ENCODE measurements around the gene PTK6. TPM values are rescaled to one million over a fixed set of nuclear protein-coding genes. Genes with fewer than 3 reads are reported as not detected.

Gene PTK6
- total and polyA plus RNA-seq, 4 donors: 0.06 to 2.1 (median 1.1) TPM; not detected in 1

GRCh38 chr20:63490416-63490815 lies 46.8 kb downstream of the PTK6 start:
- no peak overlapping the region for H3K4me3 ChIP-seq (ENCODE audit: low read depth, low read length)
- peaks cover 11% of the 10 kb centered on the region for H3K27me3 ChIP-seq (ENCODE audit: control insufficient read depth, insufficient read depth, low read length)
- no peak overlapping the region for H3K27ac ChIP-seq (ENCODE audit: low read depth, low read length)
- H3K4me1 ChIP-seq (ENCODE audit: control insufficient read depth, insufficient read depth, low read length): peaks cover 12% of the 10 kb centered on the region
- H3K36me3 ChIP-seq (ENCODE audit: control insufficient read depth, insufficient read depth, low read length): peaks cover 82% of the 10 kb centered on the region
- 86% methylated on average over 24 of the region's 24 CpGs for WGBS (ENCODE audit: insufficient coverage)
- no peak for DNase-seq (ENCODE audit: low read depth in 4 of 6, low spot score in 6 of 6)
- no peaks in the 10 kb centered on the region for H3K9me3 ChIP-seq (ENCODE audit: control insufficient read depth, insufficient read depth, low read length)

GRCh38 chr20:63488315-63489251 lies 48.6 kb downstream of the PTK6 start:
- WGBS (ENCODE audit: insufficient coverage): 24% methylated on average over 83 of the region's 83 CpGs

GRCh38 chr20:63487781-63488241 lies 49.4 kb downstream of the PTK6 start:
- Histone ChIP-seq H3K9me3 (ENCODE audit: control insufficient read depth, insufficient read depth, low read length) (no peaks in the 10 kb centered on the region), H3K27ac (ENCODE audit: low read depth, low read length) (no peak overlapping the region), H3K4me3 (ENCODE audit: low read depth, low read length) (no peak overlapping the region), H3K36me3 (ENCODE audit: control insufficient read depth, insufficient read depth, low read length) (peaks cover 56% of the 10 kb centered on the region), H3K27me3 (ENCODE audit: control insufficient read depth, insufficient read depth, low read length) (peaks cover 11% of the 10 kb centered on the region), H3K4me1 (ENCODE audit: control insufficient read depth, insufficient read depth, low read length) (peaks cover 26% of the 10 kb centered on the region)
- DNase-seq (ENCODE audit: low read depth in 4 of 6, low spot score in 6 of 6): no peak
- 18% methylated on average over 39 of the region's 40 CpGs for WGBS (ENCODE audit: insufficient coverage)

More at GRCh38 chr20:63488315-63489251, 48.6 kb downstream of the PTK6 start:
- no peak overlapping the region for H3K27ac ChIP-seq (ENCODE audit: low read depth, low read length)
- no peak for DNase-seq (ENCODE audit: low read depth in 4 of 6, low spot score in 6 of 6)
- H3K9me3 ChIP-seq (ENCODE audit: control insufficient read depth, insufficient read depth, low read length): no peaks in the 10 kb centered on the region
- peaks cover 64% of the 10 kb centered on the region for H3K36me3 ChIP-seq (ENCODE audit: control insufficient read depth, insufficient read depth, low read length)
- peaks cover 11% of the 10 kb centered on the region for H3K27me3 ChIP-seq (ENCODE audit: control insufficient read depth, insufficient read depth, low read length)
- no peak overlapping the region for H3K4me3 ChIP-seq (ENCODE audit: low read depth, low read length)
- H3K4me1 ChIP-seq (ENCODE audit: control insufficient read depth, insufficient read depth, low read length): peaks cover 18% of the 10 kb centered on the region

GRCh38 chr20:63487116-63487764 lies 49.9 kb downstream of the PTK6 start:
- Histone ChIP-seq H3K36me3 (ENCODE audit: control insufficient read depth, insufficient read depth, low read length) (peaks cover 51% of the 10 kb centered on the region), H3K4me1 (ENCODE audit: control insufficient read depth, insufficient read depth, low read length) (peaks cover 32% of the 10 kb centered on the region), H3K9me3 (ENCODE audit: control insufficient read depth, insufficient read depth, low read length) (no peaks in the 10 kb centered on the region), H3K4me3 (ENCODE audit: low read depth, low read length) (no peak overlapping the region), H3K27ac (ENCODE audit: low read depth, low read length) (no peak overlapping the region), H3K27me3 (ENCODE audit: control insufficient read depth, insufficient read depth, low read length) (peaks cover 11% of the 10 kb centered on the region)
- no peak for DNase-seq (ENCODE audit: low read depth in 4 of 6, low spot score in 6 of 6)
- 65% methylated on average over 8 of the region's 14 CpGs for WGBS (ENCODE audit: insufficient coverage)

- H3K36me3 ChIP-seq (ENCODE audit: control insufficient read depth, insufficient read depth, low read length): peaks cover 44% of the 10 kb centered on the region
- no peak overlapping the region for H3K4me3 ChIP-seq (ENCODE audit: low read depth, low read length)
- no peak for DNase-seq (ENCODE audit: low read depth in 4 of 6, low spot score in 6 of 6)
- WGBS (ENCODE audit: insufficient coverage): 92% methylated on average over 17 of the region's 17 CpGs
- no peaks in the 10 kb centered on the region for H3K9me3 ChIP-seq (ENCODE audit: control insufficient read depth, insufficient read depth, low read length)
- H3K4me1 ChIP-seq (ENCODE audit: control insufficient read depth, insufficient read depth, low read length): peaks cover 40% of the 10 kb centered on the region
- H3K27ac ChIP-seq (ENCODE audit: low read depth, low read length): no peak overlapping the region
- peaks cover 11% of the 10 kb centered on the region for H3K27me3 ChIP-seq (ENCODE audit: control insufficient read depth, insufficient read depth, low read length)
Measured at GRCh38 chr20:63486300-63486855, 50.8 kb downstream of the PTK6 start.

- H3K27ac ChIP-seq (ENCODE audit: low read depth, low read length): no peak overlapping the region
- peaks cover 40% of the 10 kb centered on the region for H3K4me1 ChIP-seq (ENCODE audit: control insufficient read depth, insufficient read depth, low read length)
- DNase-seq (ENCODE audit: low read depth in 4 of 6, low spot score in 6 of 6): no peak
- 65% methylated on average over 18 of the region's 18 CpGs for WGBS (ENCODE audit: insufficient coverage)
- peaks cover 31% of the 10 kb centered on the region for H3K36me3 ChIP-seq (ENCODE audit: control insufficient read depth, insufficient read depth, low read length)
- H3K9me3 ChIP-seq (ENCODE audit: control insufficient read depth, insufficient read depth, low read length): no peaks in the 10 kb centered on the region
- peaks cover 11% of the 10 kb centered on the region for H3K27me3 ChIP-seq (ENCODE audit: control insufficient read depth, insufficient read depth, low read length)
- no peak overlapping the region for H3K4me3 ChIP-seq (ENCODE audit: low read depth, low read length)
Measured at GRCh38 chr20:63484651-63485403, 52.3 kb downstream of the PTK6 start.

GRCh38 chr20:63484236-63484635 lies 52.9 kb downstream of the PTK6 start:
- Histone ChIP-seq H3K9me3 (ENCODE audit: control insufficient read depth, insufficient read depth, low read length) (no peaks in the 10 kb centered on the region), H3K27me3 (ENCODE audit: control insufficient read depth, insufficient read depth, low read length) (peaks cover 11% of the 10 kb centered on the region), H3K36me3 (ENCODE audit: control insufficient read depth, insufficient read depth, low read length) (peaks cover 26% of the 10 kb centered on the region), H3K4me1 (ENCODE audit: control insufficient read depth, insufficient read depth, low read length) (peaks cover 40% of the 10 kb centered on the region), H3K4me3 (ENCODE audit: low read depth, low read length) (no peak overlapping the region), H3K27ac (ENCODE audit: low read depth, low read length) (no peak overlapping the region)
- no peak for DNase-seq (ENCODE audit: low read depth in 4 of 6, low spot score in 6 of 6)
- WGBS (ENCODE audit: insufficient coverage): 56% methylated on average over 14 of the region's 17 CpGs

GRCh38 chr20:63483834-63484233 lies 53.3 kb downstream of the PTK6 start:
- DNase-seq (ENCODE audit: low read depth in 4 of 6, low spot score in 6 of 6): no peak
- WGBS (ENCODE audit: insufficient coverage): 65% methylated on average over 12 of the region's 12 CpGs
- H3K4me1 ChIP-seq (ENCODE audit: control insufficient read depth, insufficient read depth, low read length): peaks cover 37% of the 10 kb centered on the region
- H3K27me3 ChIP-seq (ENCODE audit: control insufficient read depth, insufficient read depth, low read length): peaks cover 9% of the 10 kb centered on the region
- H3K9me3 ChIP-seq (ENCODE audit: control insufficient read depth, insufficient read depth, low read length): no peaks in the 10 kb centered on the region
- H3K36me3 ChIP-seq (ENCODE audit: control insufficient read depth, insufficient read depth, low read length): peaks cover 22% of the 10 kb centered on the region
- no peak overlapping the region for H3K27ac ChIP-seq (ENCODE audit: low read depth, low read length)
- H3K4me3 ChIP-seq (ENCODE audit: low read depth, low read length): no peak overlapping the region

- Histone ChIP-seq H3K9me3 (ENCODE audit: control insufficient read depth, insufficient read depth, low read length) (no peaks in the 10 kb centered on the region), H3K4me3 (ENCODE audit: low read depth, low read length) (no peak overlapping the region), H3K27ac (ENCODE audit: low read depth, low read length) (no peak overlapping the region), H3K36me3 (ENCODE audit: control insufficient read depth, insufficient read depth, low read length) (peaks cover 9% of the 10 kb centered on the region), H3K27me3 (ENCODE audit: control insufficient read depth, insufficient read depth, low read length) (peaks cover under 1% of the 10 kb centered on the region), H3K4me1 (ENCODE audit: control insufficient read depth, insufficient read depth, low read length) (peaks cover 39% of the 10 kb centered on the region)
- DNase-seq (ENCODE audit: low read depth in 4 of 6, low spot score in 6 of 6): no peak
- 50% methylated on average over 11 of the region's 11 CpGs for WGBS (ENCODE audit: insufficient coverage)
Measured at GRCh38 chr20:63482021-63482587, 55.1 kb downstream of the PTK6 start.
